Ishikawa (cell line): ENCODE data around the gene FAM193B.

Experiments
- CEBPB ChIP-seq: IDR thresholded peaks from 2 replicates; pipeline ENCODE4 v1.6.1; 2012
- CREB1 ChIP-seq: IDR thresholded peaks from 2 replicates; pipeline ENCODE4 v1.6.1; 2012; ENCODE audit warnings: low read depth
- EGR1 ChIP-seq: IDR thresholded peaks from 2 replicates; pipeline ENCODE4 v1.6.1; 2012
- RAD21 ChIP-seq: IDR thresholded peaks from 2 replicates; pipeline ENCODE4 v1.6.1; 2012; ENCODE audit warnings: low read depth
- TEAD4 ChIP-seq: IDR thresholded peaks from 2 replicates; pipeline ENCODE4 v1.6.1; 2012
- YY1 ChIP-seq: IDR thresholded peaks from 2 replicates; pipeline ENCODE4 v1.6.1; 2012; ENCODE audit warnings: low read depth
- TF ChIP-seq, protein P1 (sequence below): IDR thresholded peaks from 2 replicates; pipeline ENCODE4 v1.6.1; 2012
- TF ChIP-seq, protein P2 (sequence below): IDR thresholded peaks from 2 replicates; pipeline ENCODE4 v1.6.1; 2012; ENCODE audit warnings: low read depth, mild to moderate bottlenecking

DNA sequence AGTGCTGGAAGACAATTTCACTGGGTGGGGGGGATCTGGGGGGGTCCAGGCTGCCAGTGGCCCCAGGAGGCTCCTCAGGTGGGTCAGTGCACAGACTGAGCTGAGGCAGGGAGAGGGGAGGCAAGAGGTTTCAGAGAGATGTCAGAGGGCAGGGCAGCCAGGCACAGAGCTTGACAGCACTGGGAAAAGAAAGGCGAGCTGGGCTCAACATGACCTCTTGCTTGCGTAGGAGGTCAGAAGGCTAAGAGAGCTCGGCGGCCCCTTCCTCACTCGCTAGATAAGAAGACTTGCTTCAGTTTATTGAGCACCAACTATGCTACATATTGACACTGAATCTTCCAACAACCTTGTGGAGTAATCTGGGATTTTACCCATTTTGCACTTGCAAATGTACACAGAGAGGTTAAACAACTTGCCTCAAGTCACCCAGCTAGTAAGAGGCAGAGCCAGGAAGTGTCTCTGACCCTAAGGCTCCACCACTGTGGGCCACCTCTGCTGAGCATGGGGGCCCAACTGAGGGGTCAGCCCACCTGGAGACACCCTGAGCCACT, 60.5 kb downstream of the FAM193B start:
- TF ChIP-seq RAD21 (no peak), EGR1 (no peak), CEBPB (no peak), CREB1 (no peak), YY1 (no peak), TEAD4 (no peak)
- TF ChIP-seq, protein P1, sequence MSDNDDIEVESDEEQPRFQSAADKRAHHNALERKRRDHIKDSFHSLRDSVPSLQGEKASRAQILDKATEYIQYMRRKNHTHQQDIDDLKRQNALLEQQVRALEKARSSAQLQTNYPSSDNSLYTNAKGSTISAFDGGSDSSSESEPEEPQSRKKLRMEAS: no peak
- TF ChIP-seq, protein P2, sequence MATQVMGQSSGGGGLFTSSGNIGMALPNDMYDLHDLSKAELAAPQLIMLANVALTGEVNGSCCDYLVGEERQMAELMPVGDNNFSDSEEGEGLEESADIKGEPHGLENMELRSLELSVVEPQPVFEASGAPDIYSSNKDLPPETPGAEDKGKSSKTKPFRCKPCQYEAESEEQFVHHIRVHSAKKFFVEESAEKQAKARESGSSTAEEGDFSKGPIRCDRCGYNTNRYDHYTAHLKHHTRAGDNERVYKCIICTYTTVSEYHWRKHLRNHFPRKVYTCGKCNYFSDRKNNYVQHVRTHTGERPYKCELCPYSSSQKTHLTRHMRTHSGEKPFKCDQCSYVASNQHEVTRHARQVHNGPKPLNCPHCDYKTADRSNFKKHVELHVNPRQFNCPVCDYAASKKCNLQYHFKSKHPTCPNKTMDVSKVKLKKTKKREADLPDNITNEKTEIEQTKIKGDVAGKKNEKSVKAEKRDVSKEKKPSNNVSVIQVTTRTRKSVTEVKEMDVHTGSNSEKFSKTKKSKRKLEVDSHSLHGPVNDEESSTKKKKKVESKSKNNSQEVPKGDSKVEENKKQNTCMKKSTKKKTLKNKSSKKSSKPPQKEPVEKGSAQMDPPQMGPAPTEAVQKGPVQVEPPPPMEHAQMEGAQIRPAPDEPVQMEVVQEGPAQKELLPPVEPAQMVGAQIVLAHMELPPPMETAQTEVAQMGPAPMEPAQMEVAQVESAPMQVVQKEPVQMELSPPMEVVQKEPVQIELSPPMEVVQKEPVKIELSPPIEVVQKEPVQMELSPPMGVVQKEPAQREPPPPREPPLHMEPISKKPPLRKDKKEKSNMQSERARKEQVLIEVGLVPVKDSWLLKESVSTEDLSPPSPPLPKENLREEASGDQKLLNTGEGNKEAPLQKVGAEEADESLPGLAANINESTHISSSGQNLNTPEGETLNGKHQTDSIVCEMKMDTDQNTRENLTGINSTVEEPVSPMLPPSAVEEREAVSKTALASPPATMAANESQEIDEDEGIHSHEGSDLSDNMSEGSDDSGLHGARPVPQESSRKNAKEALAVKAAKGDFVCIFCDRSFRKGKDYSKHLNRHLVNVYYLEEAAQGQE: no peak
